Measurements from ENCODE around the gene NUP214. TPM values are rescaled to one million over a fixed set of nuclear protein-coding genes. Genes with fewer than 3 reads are reported as not detected.

The NUP214 gene
- polyA plus RNA-seq, 4 donors = 44.5 to 61.3 (median 50.6) TPM

- no peak for DNase-seq (ENCODE audit: low read depth in 4 of 4, low spot score in 3 of 4)
Measured at GRCh38 chr9:131274674-131275331, 149.4 kb downstream of the NUP214 start.

- DNase-seq (ENCODE audit: low read depth in 4 of 4, low spot score in 3 of 4) = no peak
Measured at GRCh38 chr9:131275332-131276093, 150.1 kb downstream of the NUP214 start.

GRCh38 chr9:131276094-131276888 is 150.9 kb downstream of the NUP214 start, which contains the start of gene FAM78A:
Gene FAM78A (minus strand): TSS chr9:131276510. CDS start chr9:131276179, 331 bp downstream.
- DNase-seq (ENCODE audit: low read depth in 4 of 4, low spot score in 3 of 4) = no peak

- no peak for DNase-seq (ENCODE audit: low read depth in 4 of 4, low spot score in 3 of 4)
Measured at GRCh38 chr9:131276891-131277286, 151.5 kb downstream of the NUP214 start.

- no peak for DNase-seq (ENCODE audit: low read depth in 4 of 4, low spot score in 3 of 4)
Measured at GRCh38 chr9:131277287-131277909, 152.0 kb downstream of the NUP214 start.

GRCh38 chr9:131277910-131278701 is 152.7 kb downstream of the NUP214 start:
- peak; percentile 53 to 74 (median 69) for DNase-seq (ENCODE audit: low read depth in 4 of 4, low spot score in 3 of 4)

GRCh38 chr9:131278702-131279111 is 153.3 kb downstream of the NUP214 start:
- no peak for DNase-seq (ENCODE audit: low read depth in 4 of 4, low spot score in 3 of 4)

- DNase-seq (ENCODE audit: low read depth in 4 of 4, low spot score in 3 of 4) = no peak
Measured at GRCh38 chr9:131279196-131279862, 153.9 kb downstream of the NUP214 start.

GRCh38 chr9:131279863-131280570 is 154.6 kb downstream of the NUP214 start:
- DNase-seq (ENCODE audit: low read depth in 4 of 4, low spot score in 3 of 4) = no peak

GRCh38 chr9:131280660-131281059 is 155.3 kb downstream of the NUP214 start:
- no peak for DNase-seq (ENCODE audit: low read depth in 4 of 4, low spot score in 3 of 4)

GRCh38 chr9:131281119-131281965 is 156.0 kb downstream of the NUP214 start:
- DNase-seq (ENCODE audit: low read depth in 4 of 4, low spot score in 3 of 4) = no peak

- no peak for DNase-seq (ENCODE audit: low read depth in 4 of 4, low spot score in 3 of 4)
Measured at GRCh38 chr9:131282175-131282574, 156.8 kb downstream of the NUP214 start.

- DNase-seq (ENCODE audit: low read depth in 4 of 4, low spot score in 3 of 4) = peak in 2 of 4 donors; percentile 52 to 70
Measured at GRCh38 chr9:131282688-131283422, 157.5 kb downstream of the NUP214 start.
